K562 (cell line): Measurements from ENCODE around the gene CTCFL. TPM values are rescaled to one million over a fixed set of nuclear protein-coding genes. Genes with fewer than 3 reads are reported as not detected.

Experiments
- ATAC-seq: fragments of 200-7000 bp; cut with Tn5 transposase; 3 replicates; pipeline ENCODE4 v1.9.1; 2020; ENCODE audit warnings: moderate library complexity
- BruUV-seq: library from RNA; stranded (reverse); fragments of 400-500 nt; replicated peaks from 2 replicates; lab custom pipeline; 2021; lab: Mats Ljungman, UMichigan
- CTCF ChIA-PET: fragments of 300-600 bp; formaldehyde crosslinking; extraction: SDS; loops from one replicate; lab custom pipeline; 2021; ENCODE audit warnings: low intra/inter-chr PET ratio; lab: Yijun Ruan, JAX
- POLR2A ChIA-PET: fragments of 300-600, 350-650 bp; sonication (Branson Sonifier 250); formaldehyde crosslinking; extraction: SDS; loops from one replicate; lab custom pipeline; 2021; ENCODE audit warnings: antibody characterized with exemption, inconsistent platforms; lab: Yijun Ruan, JAX
- DNase-seq, 4 experiments: peaks; one replicate each; pipeline versions ENCODE4 v3.0.0 to v3.0.0-alpha.2; 2011 to 2018; ENCODE audit warnings: low spot score in 3 of 4, mixed read lengths in 3 of 4; ENCODE audit errors: extremely low read depth in 1 of 4
- FAIRE-seq: peaks from 2 replicates; lab custom pipeline; 2011; peaks lifted over from hg19 to GRCh38; lab: Jason Lieb, UNC
- H2AFZ ChIP-seq: 2 replicates; pipeline ENCODE4 v1.6.0; 2011; ENCODE audit warnings: low read depth, low read length, control low read depth, inconsistent platforms
- H3K27ac ChIP-seq: fragments of 200-600 bp; 3 replicates; pipeline ENCODE4 v1.8.0; 2011; ENCODE audit warnings: low read depth, mild to moderate bottlenecking, control low read depth, inconsistent platforms, low read length, moderate library complexity, mixed read lengths; ENCODE audit errors: extremely low read depth
- H3K27me3 ChIP-seq, 2 experiments: fragments of 300-600 bp in 1 of 2; 2 replicates in 1 of 2; 3 replicates in 1 of 2; pipeline versions ENCODE4 v1.6.0 to v1.8.0; 2011; ENCODE audit warnings: inconsistent platforms in 2 of 2, low read length in 2 of 2, mild to moderate bottlenecking in 1 of 2, mixed read lengths in 1 of 2, moderate library complexity in 1 of 2; ENCODE audit not compliant: control insufficient read depth in 2 of 2, insufficient read depth in 2 of 2
- H3K36me3 ChIP-seq: fragments of 300-600 bp; 3 replicates; pipeline ENCODE4 v1.8.0; 2011; ENCODE audit warnings: mild to moderate bottlenecking, low read length, inconsistent platforms; ENCODE audit not compliant: control insufficient read depth, insufficient read depth
- H3K4me1 ChIP-seq, 2 experiments: fragments of 200-600 bp in 1 of 2; replicated peaks in 1 of 2; 2 replicates in 1 of 2; 3 replicates in 1 of 2; pipeline versions ENCODE4 v1.5.1 to v1.8.0; 2011; ENCODE audit warnings: inconsistent platforms in 2 of 2, low read length in 2 of 2, mild to moderate bottlenecking in 1 of 2, mixed read lengths in 1 of 2, moderate library complexity in 1 of 2; ENCODE audit not compliant: control insufficient read depth in 2 of 2, insufficient read depth in 2 of 2
- H3K4me2 ChIP-seq: 2 replicates; pipeline ENCODE4 v1.6.1; 2011; ENCODE audit warnings: low read length, control low read depth, inconsistent platforms, mixed read lengths; ENCODE audit not compliant: insufficient read depth
- H3K4me3 ChIP-seq: fragments of 200-600 bp; sonication (generic), shearing (Covaris generic); 2 replicates; pipeline ENCODE4 v1.5.1; 2016; ENCODE audit warnings: control low read depth, inconsistent platforms
- H3K79me2 ChIP-seq: fragments of 200-600 bp; 3 replicates; pipeline ENCODE4 v1.8.0; 2011; ENCODE audit warnings: low read length, inconsistent platforms; ENCODE audit not compliant: control insufficient read depth, insufficient read depth
- H3K9ac ChIP-seq, 2 experiments: 2 replicates each; pipeline versions ENCODE4 v1.6.0 to v1.6.1; 2011; ENCODE audit warnings: low read depth in 2 of 2, low read length in 2 of 2, control low read depth in 1 of 2, inconsistent platforms in 1 of 2, mild to moderate bottlenecking in 1 of 2, mixed read lengths in 1 of 2; ENCODE audit not compliant: insufficient read depth in 1 of 2
- H3K9me1 ChIP-seq: one replicate; pipeline ENCODE4 v1.6.0; 2011; ENCODE audit warnings: inconsistent platforms, mild to moderate bottlenecking, low read length, moderate library complexity; ENCODE audit not compliant: control insufficient read depth, insufficient read depth
- H3K9me3 ChIP-seq: replicated peaks from 2 replicates; pipeline ENCODE4 v1.5.1; 2011; ENCODE audit warnings: low read depth, low read length, inconsistent platforms; ENCODE audit not compliant: control insufficient read depth, insufficient read depth
- H4K20me1 ChIP-seq: replicated peaks from 2 replicates; pipeline ENCODE4 v1.6.1; 2011; ENCODE audit warnings: low read length, inconsistent platforms, mixed read lengths; ENCODE audit not compliant: control insufficient read depth, insufficient read depth
- ATF3 ChIP-seq, 2 experiments: fragments of 450-650 bp in 1 of 2; sonication (generic) in 1 of 2; formaldehyde crosslinking in 1 of 2; IDR thresholded peaks in 1 of 2; conservative IDR thresholded peaks in 1 of 2; 2 replicates each; pipeline versions ENCODE4 v1.6.1 to v1.8.1; 2016 to 2023; ENCODE audit warnings: mild to moderate bottlenecking in 2 of 2, moderate library complexity in 2 of 2, inconsistent platforms in 1 of 2, missing genetic modification reagents in 1 of 2
- CHD1 ChIP-seq: fragments of 200-600 bp; sonication (generic); IDR thresholded peaks from one replicate; pipeline ENCODE4 v1.6.1; 2012; ENCODE audit warnings: mild to moderate bottlenecking, moderate library complexity, low read length, inconsistent platforms
- CTCF ChIP-seq, 3 experiments: IDR thresholded peaks in 2 of 3; conservative IDR thresholded peaks in 1 of 3; 2 replicates each; pipeline ENCODE4 v1.5.1; 2011 to 2012; ENCODE audit warnings: low read length in 3 of 3, mild to moderate bottlenecking in 3 of 3, control low read depth in 2 of 3, improper control_type of control experiment in 1 of 3, inconsistent platforms in 1 of 3, low read depth in 1 of 3, mixed read lengths in 1 of 3, moderate library complexity in 1 of 3; ENCODE audit not compliant: insufficient read depth in 2 of 3
- ELF4 ChIP-seq: fragments of 450-650 bp; formaldehyde crosslinking; IDR thresholded peaks from 2 replicates; pipeline ENCODE4 v1.4.0; 2022; ENCODE audit warnings: missing genetic modification characterization
- ETS1 ChIP-seq: conservative IDR thresholded peaks from 2 replicates; pipeline ENCODE4 v1.6.1; 2011; ENCODE audit warnings: low read depth, mild to moderate bottlenecking, low read length; ENCODE audit not compliant: control insufficient read depth
- ETS2 ChIP-seq: IDR thresholded peaks from 2 replicates; pipeline ENCODE4 v1.6.1; 2016; ENCODE audit warnings: borderline replicate concordance, missing genetic modification characterization, mild to moderate bottlenecking, moderate library complexity, missing compliant biosample characterization; ENCODE audit not compliant: poor library complexity, severe bottlenecking
- HNRNPL ChIP-seq: fragments of 200-400 bp; formaldehyde crosslinking; IDR thresholded peaks from 2 replicates; pipeline ENCODE4 v1.6.1; 2017; ENCODE audit warnings: low read depth, mild to moderate bottlenecking, low read length
- PML ChIP-seq: IDR thresholded peaks from 2 replicates; pipeline ENCODE4 v1.6.1; 2012; ENCODE audit warnings: low read length, inconsistent platforms
- ZNF583 ChIP-seq: fragments of 250-450 bp; sonication (Bioruptor Pico); IDR thresholded peaks from 2 replicates; pipeline ENCODE4 v1.4.0; 2020
- ZNF609 ChIP-seq: sonication (generic); formaldehyde crosslinking; IDR thresholded peaks from 2 replicates; pipeline ENCODE4 v1.8.1; 2023; ENCODE audit warnings: missing genetic modification reagents, mild to moderate bottlenecking, borderline replicate concordance
- ZNF695 ChIP-seq: fragments of 450-650 bp; formaldehyde crosslinking; IDR thresholded peaks from 2 replicates; pipeline ENCODE4 v1.4.0; 2020; ENCODE audit warnings: mild to moderate bottlenecking, moderate library complexity
- WGBS: fragments of 100-300 bp; shearing (Covaris generic); methylation state at CpG from one replicate; pipeline ENCODE4 v1.1.6; 2016; ENCODE audit warnings: low coverage, mixed read lengths; ENCODE audit not compliant: insufficient coverage; ENCODE audit errors: missing lambda C conversion rate; 5-methylcytosine and 5-hydroxymethylcytosine counted together
- in situ Hi-C: fragments of 300-500 bp; cut with MboI; formaldehyde crosslinking; loops from 4 replicates; pipeline ENCODE4 v1.15.0; 2018; ENCODE audit warnings: inconsistent platforms, mixed read lengths
- intact Hi-C: fragments of 100-400 bp; cut with micrococcal nuclease; formaldehyde crosslinking; loops from 2 replicates; pipeline ENCODE4 v1.14.2; 2022
- polyA plus RNA-seq, 8 experiments: library from polyadenylated mRNA; depleted of rRNA in 4 of 8; stranded (reverse) in 5 of 8; unstranded in 3 of 8; fragments of >200 nt; fragmentation: Nextera tagmentation in 2 of 8; fragmentation: Illumina TruSeq in 1 of 8; extraction: Ambion mirVana in 2 of 8; extraction: Trizol in 1 of 8; gene quantifications; 2 replicates each; pipeline versions ENCODE4 v1.2.1 to v1.2.3, GENCODE V29; 2011 to 2014; ENCODE audit warnings: inconsistent platforms in 1 of 8, missing spikeins in 1 of 8
- total RNA-seq, 7 experiments: library from RNA; depleted of rRNA in 6 of 7; stranded (reverse); fragments of >200 nt in 6 of 7; fragmentation: Illumina TruSeq in 2 of 7; extraction: Trizol in 2 of 7; gene quantifications; 2 replicates each; pipeline versions ENCODE4 v1.2.1 to v1.2.3, GENCODE V29; 2011 to 2021; ENCODE audit warnings: low replicate concordance in 1 of 7

CTCFL gene
- total and polyA plus RNA-seq, 9 of the 15 experiments (the other 6 are each of a cell fraction or from before 2014, with no cell fraction given), result 42.4 to 188 (median 111) TPM

GRCh38 chr20:57517904-57518303 lies 7.0 kb downstream of the CTCFL start (continued):
- TF ChIP-seq ETS1, result no peak
- no peak for TF ChIP-seq ZNF583 (CRISPR knock-in tag)

GRCh38 chr20:57514273-57514751 lies 10.6 kb downstream of the CTCFL start:
- CTCF ChIA-PET, result interaction anchor here (1.1 to 5.2 kb wide), 5 partner anchors 12 to 126 kb away, joined by 3 to 82 read pairs (median 4); no protein-coding TSS in a partner anchor
- no peak for TF ChIP-seq CHD1
- TF ChIP-seq ETS2 (tag), result no peak
- TF ChIP-seq ZNF609, result no peak
- TF ChIP-seq CTCF (IDR thresholded peaks at IDR 0.05 in 2 of 3, conservative IDR thresholded peaks at IDR 0.05 in 1 of 3; ENCODE audit: insufficient read depth in 2 of 3, low read depth in 1 of 3, low read length in 3 of 3), result peak; percentile 61 to 71 (median 64)
- no peak for TF ChIP-seq ATF3 (IDR thresholded peaks at IDR 0.05)
- no peak for TF ChIP-seq ATF3 (CRISPR knock-in tag; conservative IDR thresholded peaks at IDR 0.05)
- TF ChIP-seq HNRNPL, result no peak
- no peak for TF ChIP-seq PML
- no peak for TF ChIP-seq ZNF695 (CRISPR knock-in tag)
- TF ChIP-seq ELF4 (CRISPR knock-in tag), result no peak

More at GRCh38 chr20:57514273-57514751, 10.6 kb downstream of the CTCFL start:
- no peak overlapping the region for H3K27ac ChIP-seq
- BruUV-seq, result no TSS peak
- in situ Hi-C loops (no loop called here), intact Hi-C loops (loop anchor here (1.0 kb wide), 1 partner anchor 80 kb away; no protein-coding TSS in a partner anchor)
- H3K9me1 ChIP-seq, result no peaks in the 10 kb centered on the region
- no peaks in the 10 kb centered on the region for H3K4me1 ChIP-seq
- peaks cover 3% of the 10 kb centered on the region; the same call in 2 of the 3 replicates for H3K79me2 ChIP-seq
- DNase-seq, result peak; percentile 41 to 63 (median 42)
- H2AFZ ChIP-seq, result no peak overlapping the region
- POLR2A ChIA-PET, result no interaction called here
- no peak overlapping the region for H3K4me3 ChIP-seq
- ATAC-seq, result peak; percentile 65
- H3K36me3 ChIP-seq, result peaks cover 96% of the 10 kb centered on the region
- H3K4me2 ChIP-seq, result no peak overlapping the region
- WGBS, result 79% methylated on average over 16 of the region's 17 CpGs
- peak; percentile 84 for FAIRE-seq
- H4K20me1 ChIP-seq, result no peaks in the 10 kb centered on the region; the same call in 1 of the 2 replicates
- no peaks in the 10 kb centered on the region for H3K27me3 ChIP-seq
- no peak overlapping the region for H3K9ac ChIP-seq
- H3K9me3 ChIP-seq, result no peaks in the 10 kb centered on the region
